PFSK-1 (cell line): ENCODE results near the gene ECHS1.

Experiments used
- FOXP2 ChIP-seq: optimal IDR thresholded peaks from 2 replicates; pipeline ENCODE3; 2011; ENCODE audit warnings: borderline replicate concordance, control low read depth, inconsistent platforms; ENCODE audit not compliant: insufficient read depth; ENCODE audit errors: extremely low read length, extremely low read depth
- POLR2AphosphoS5 ChIP-seq: IDR thresholded peaks from 2 replicates; pipeline ENCODE4 v1.6.1; 2012; ENCODE audit warnings: low read depth, mild to moderate bottlenecking, control low read depth, low read length, moderate library complexity
- REST ChIP-seq, 2 experiments: IDR thresholded peaks; 2 replicates each; pipeline versions ENCODE4 v1.6.1 to v1.8.0; 2011 to 2012; ENCODE audit warnings: low read depth in 2 of 2, low read length in 2 of 2, control low read depth in 1 of 2, inconsistent platforms in 1 of 2, mild to moderate bottlenecking in 1 of 2, moderate library complexity in 1 of 2; ENCODE audit not compliant: insufficient read depth in 1 of 2
- SIN3A ChIP-seq: IDR thresholded peaks from 2 replicates; pipeline ENCODE4 v1.6.1; 2012; ENCODE audit warnings: mild to moderate bottlenecking, low read length, moderate library complexity, borderline replicate concordance; ENCODE audit not compliant: insufficient read depth
- TAF1 ChIP-seq: IDR thresholded peaks from 2 replicates; pipeline ENCODE4 v1.6.1; 2012; ENCODE audit warnings: low read length, control low read depth, borderline replicate concordance; ENCODE audit not compliant: insufficient read depth

The ECHS1 gene

GRCh38 chr10:133335246-133336117 lies 37.7 kb downstream of the ECHS1 start:
- no peak for TF ChIP-seq FOXP2
- TF ChIP-seq TAF1, result no peak
- TF ChIP-seq SIN3A, result no peak
- no peak for TF ChIP-seq REST (IDR thresholded peaks at IDR 0.05; ENCODE audit: insufficient read depth in 1 of 2, low read depth in 2 of 2, low read length in 2 of 2)
- TF ChIP-seq POLR2AphosphoS5, result no peak

GRCh38 chr10:133334503-133335245 lies 38.5 kb downstream of the ECHS1 start:
- TF ChIP-seq SIN3A, result no peak
- TF ChIP-seq FOXP2, result no peak
- no peak for TF ChIP-seq TAF1
- TF ChIP-seq REST (IDR thresholded peaks at IDR 0.05; ENCODE audit: insufficient read depth in 1 of 2, low read depth in 2 of 2, low read length in 2 of 2), result no peak
- TF ChIP-seq POLR2AphosphoS5, result no peak

- TF ChIP-seq TAF1 (no peak), FOXP2 (no peak), SIN3A (no peak), POLR2AphosphoS5 (no peak), REST (IDR thresholded peaks at IDR 0.05; ENCODE audit: insufficient read depth in 1 of 2, low read depth in 2 of 2, low read length in 2 of 2) (no peak)
Measured at GRCh38 chr10:133332936-133333699, 40.0 kb downstream of the ECHS1 start.

- TF ChIP-seq REST (IDR thresholded peaks at IDR 0.05; ENCODE audit: insufficient read depth in 1 of 2, low read depth in 2 of 2, low read length in 2 of 2), result no peak
- TF ChIP-seq FOXP2, result no peak
- no peak for TF ChIP-seq TAF1
- no peak for TF ChIP-seq POLR2AphosphoS5
- no peak for TF ChIP-seq SIN3A
Measured at GRCh38 chr10:133329491-133330202, 43.5 kb downstream of the ECHS1 start.
